Nephron progenitor cell (in vitro differentiated cells): ENCODE results near the gene ARHGAP23.
"Not testable (repeated sequence)": the region's sequence is repeated elsewhere in the genome, so short reads cannot be mapped to it uniquely, and the experiment has no call there.

ENCODE experiments used
- DNase-seq: peaks from one replicate; pipeline ENCODE4 v3.0.0; 2021
- H3K27ac Mint-ChIP-seq: 2 replicates; pipeline ENCODE4 v1.8.0; 2021; ENCODE audit warnings: mild to moderate bottlenecking, moderate library complexity, mixed read lengths
- H3K27me3 Mint-ChIP-seq: 2 replicates; pipeline ENCODE4 v1.8.0; 2021; ENCODE audit warnings: mild to moderate bottlenecking, low read depth, mixed read lengths; ENCODE audit not compliant: poor library complexity
- H3K36me3 Mint-ChIP-seq: 2 replicates; pipeline ENCODE4 v1.8.0; 2021; ENCODE audit warnings: low read depth, mixed read lengths
- H3K4me1 Mint-ChIP-seq: 2 replicates; pipeline ENCODE4 v1.8.0; 2021; ENCODE audit warnings: mixed read lengths
- H3K4me3 Mint-ChIP-seq: 2 replicates; pipeline ENCODE4 v1.8.0; 2021; ENCODE audit warnings: mild to moderate bottlenecking, moderate library complexity, mixed read lengths
- H3K9me3 Mint-ChIP-seq: 2 replicates; pipeline ENCODE4 v1.8.0; 2021; ENCODE audit warnings: mild to moderate bottlenecking, moderate library complexity, mixed read lengths
- CTCF ChIP-seq: fragments of 200-600 bp; sonication (generic); IDR thresholded peaks from 2 replicates; pipeline ENCODE4 v1.5.0; 2021; ENCODE audit warnings: antibody characterized with exemption

ARHGAP23 gene

GRCh38 chr17:38484242-38485145 lies 56.2 kb downstream of the ARHGAP23 start:
- H3K27ac Mint-ChIP-seq, result peak overlapping the region; percentile 12
- not testable (repeated sequence) for H3K4me3 Mint-ChIP-seq, H3K27me3 Mint-ChIP-seq, H3K9me3 Mint-ChIP-seq
- DNase-seq, result peak; percentile 79
- H3K36me3 Mint-ChIP-seq, result peaks cover 38% of the 10 kb centered on the region
- H3K4me1 Mint-ChIP-seq, result peaks cover 31% of the 10 kb centered on the region
- TF ChIP-seq CTCF, result peak; percentile 76

- Mint-ChIP-seq H3K27me3 (no peaks in the 10 kb centered on the region), H3K9me3 (no peaks in the 10 kb centered on the region), H3K27ac (peak overlapping the region; percentile 12), H3K4me1 (peaks cover 31% of the 10 kb centered on the region), H3K36me3 (peaks cover 41% of the 10 kb centered on the region), H3K4me3 (no peak overlapping the region)
- TF ChIP-seq CTCF, result no peak
- no peak for DNase-seq
Measured at GRCh38 chr17:38485146-38485468, 56.8 kb downstream of the ARHGAP23 start.

GRCh38 chr17:38485681-38486298 lies 57.5 kb downstream of the ARHGAP23 start:
- not testable (repeated sequence) for H3K27ac Mint-ChIP-seq, H3K4me3 Mint-ChIP-seq, DNase-seq, H3K27me3 Mint-ChIP-seq, H3K9me3 Mint-ChIP-seq
- Mint-ChIP-seq H3K36me3 (peaks cover 41% of the 10 kb centered on the region), H3K4me1 (peaks cover 31% of the 10 kb centered on the region)

- not testable (repeated sequence) for H3K27ac Mint-ChIP-seq, H3K27me3 Mint-ChIP-seq, DNase-seq, H3K4me3 Mint-ChIP-seq, H3K9me3 Mint-ChIP-seq
- Mint-ChIP-seq H3K4me1 (peaks cover 17% of the 10 kb centered on the region), H3K36me3 (peaks cover 50% of the 10 kb centered on the region)
Measured at GRCh38 chr17:38489774-38490173, 61.5 kb downstream of the ARHGAP23 start.

- H3K4me3 Mint-ChIP-seq, DNase-seq, H3K27ac Mint-ChIP-seq, H3K27me3 Mint-ChIP-seq, H3K9me3 Mint-ChIP-seq, H3K4me1 Mint-ChIP-seq: not testable (repeated sequence)
- H3K36me3 Mint-ChIP-seq, result peaks cover 58% of the 10 kb centered on the region
Measured at GRCh38 chr17:38491346-38492066, 63.2 kb downstream of the ARHGAP23 start.

GRCh38 chr17:38492067-38493040 lies 64.1 kb downstream of the ARHGAP23 start:
- peak; percentile 96 for DNase-seq
- not testable (repeated sequence) for H3K4me1 Mint-ChIP-seq, H3K27ac Mint-ChIP-seq, H3K4me3 Mint-ChIP-seq, H3K27me3 Mint-ChIP-seq
- peaks cover 59% of the 10 kb centered on the region for H3K36me3 Mint-ChIP-seq
- TF ChIP-seq CTCF, result peak; percentile 53
- H3K9me3 Mint-ChIP-seq, result peaks cover 12% of the 10 kb centered on the region

- not testable (repeated sequence) for H3K27ac Mint-ChIP-seq, H3K4me1 Mint-ChIP-seq, H3K27me3 Mint-ChIP-seq, DNase-seq, H3K4me3 Mint-ChIP-seq
- H3K36me3 Mint-ChIP-seq, result peaks cover 61% of the 10 kb centered on the region
- peaks cover 17% of the 10 kb centered on the region for H3K9me3 Mint-ChIP-seq
Measured at GRCh38 chr17:38494152-38494551, 65.9 kb downstream of the ARHGAP23 start.

- peaks cover 17% of the 10 kb centered on the region for H3K9me3 Mint-ChIP-seq
- not testable (repeated sequence) for H3K27ac Mint-ChIP-seq, H3K4me1 Mint-ChIP-seq, H3K27me3 Mint-ChIP-seq, DNase-seq, H3K4me3 Mint-ChIP-seq
- peaks cover 67% of the 10 kb centered on the region for H3K36me3 Mint-ChIP-seq
Measured at GRCh38 chr17:38497656-38498055, 69.4 kb downstream of the ARHGAP23 start.
